SIG-M5 treated with dmso at 0.1 percent for 504 hours (cell line): Measurements from ENCODE around the gene DNAJC11.
A peak's percentile ranks its signal among the peaks of the same experiment; 100 is the strongest.
"Not testable (repeated sequence)": the region's sequence is repeated elsewhere in the genome, so short reads cannot be mapped to it uniquely, and the experiment has no call there.

ENCODE experiments used
- DNase-seq: peaks from one replicate; lab custom pipeline; 2025; ENCODE audit not compliant: unreplicated experiment; lab: John Stamatoyannopoulos, UW

DNAJC11 gene

DNA sequence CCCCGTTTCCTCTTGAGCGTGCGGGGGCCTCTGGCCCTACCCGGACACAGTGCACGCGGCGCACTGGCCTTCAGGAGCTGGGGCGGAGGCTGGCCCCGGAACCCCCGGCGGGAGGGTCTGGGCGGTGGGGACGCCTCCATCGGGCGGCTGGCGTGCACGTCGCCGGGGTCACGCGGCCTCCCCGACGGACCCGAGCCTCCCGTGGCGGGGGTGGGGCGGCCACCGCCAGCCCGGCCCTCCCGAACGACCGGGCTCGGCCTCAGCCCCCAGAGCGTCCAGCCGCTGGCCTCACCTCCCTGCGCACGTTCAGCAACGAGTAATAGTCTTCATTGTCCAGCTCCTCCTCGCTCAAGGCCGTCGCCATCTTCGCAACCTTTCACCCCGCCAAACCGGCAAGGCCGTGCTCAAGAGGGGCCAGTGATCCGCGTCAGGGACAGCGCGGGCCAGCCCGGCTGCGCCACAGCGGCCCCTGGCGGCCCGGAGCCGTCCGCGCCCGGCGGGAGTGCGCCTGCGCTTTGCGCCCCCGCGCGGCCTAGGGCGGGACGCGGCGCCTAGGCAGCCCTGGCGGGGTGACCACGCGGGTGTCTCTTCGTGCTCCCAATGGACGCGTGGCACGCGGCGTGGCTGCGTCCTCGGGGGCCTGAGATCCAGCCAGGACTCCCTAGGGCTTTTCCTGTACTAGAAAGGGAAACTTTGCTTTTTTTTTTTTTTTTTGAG is at the start of gene DNAJC11:
Gene DNAJC11, minus strand, starts transcription at position 380 of the 717 bp plus-strand sequence. Its CDS starts 16 bp downstream, at position 364.
- DNase-seq = peak; percentile 71

DNA sequence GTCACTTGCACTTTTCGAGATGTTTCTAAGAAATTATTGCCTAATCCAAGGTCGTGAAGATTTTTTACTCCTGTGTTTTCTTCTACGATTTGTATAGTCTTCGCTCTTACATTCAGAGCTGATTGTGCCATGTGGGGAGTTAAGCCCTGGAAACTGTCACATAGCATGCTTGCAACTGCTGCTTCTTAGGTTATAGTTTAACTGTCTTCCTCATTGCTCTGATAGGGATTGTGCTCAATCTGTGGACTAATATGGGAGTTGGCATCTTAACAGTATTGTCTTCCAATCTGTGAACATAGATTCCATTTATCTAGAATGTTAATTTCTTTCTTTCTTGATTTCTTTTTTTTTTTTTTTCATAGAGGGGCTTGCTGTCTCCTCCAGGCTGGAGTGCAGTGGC is 48.9 kb upstream of the DNAJC11 start:
- no peak for DNase-seq

DNA sequence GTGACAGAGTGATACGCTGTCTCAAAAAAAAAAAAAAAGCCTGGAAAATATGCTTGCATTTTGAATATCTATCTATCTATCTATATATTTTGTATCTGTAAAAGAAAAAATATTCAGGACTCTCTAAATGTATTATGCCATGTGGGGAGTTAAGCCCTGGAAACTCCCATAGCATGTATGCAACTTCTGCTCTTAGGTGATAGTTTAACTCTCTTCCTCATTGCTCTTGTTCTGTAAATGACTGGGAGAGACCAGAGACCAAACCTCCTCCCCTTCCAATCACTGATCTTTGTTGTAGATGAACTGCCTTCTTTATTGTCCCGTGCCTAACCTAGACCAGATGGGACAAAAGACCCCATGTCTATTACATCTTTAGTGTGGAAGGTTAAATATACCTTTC is 46.1 kb upstream of the DNAJC11 start:
- DNase-seq = no peak

- peak; percentile 52 for DNase-seq
These were observed 43.5 kb upstream of the DNAJC11 start for GRCh38 chr1:6745073-6745472.

GRCh38 chr1:6743189-6744101 is 41.8 kb upstream of the DNAJC11 start:
- DNase-seq = peak; percentile 90

- DNase-seq = peak; percentile 53
These were observed 41.1 kb upstream of the DNAJC11 start for GRCh38 chr1:6742676-6743188.

DNA sequence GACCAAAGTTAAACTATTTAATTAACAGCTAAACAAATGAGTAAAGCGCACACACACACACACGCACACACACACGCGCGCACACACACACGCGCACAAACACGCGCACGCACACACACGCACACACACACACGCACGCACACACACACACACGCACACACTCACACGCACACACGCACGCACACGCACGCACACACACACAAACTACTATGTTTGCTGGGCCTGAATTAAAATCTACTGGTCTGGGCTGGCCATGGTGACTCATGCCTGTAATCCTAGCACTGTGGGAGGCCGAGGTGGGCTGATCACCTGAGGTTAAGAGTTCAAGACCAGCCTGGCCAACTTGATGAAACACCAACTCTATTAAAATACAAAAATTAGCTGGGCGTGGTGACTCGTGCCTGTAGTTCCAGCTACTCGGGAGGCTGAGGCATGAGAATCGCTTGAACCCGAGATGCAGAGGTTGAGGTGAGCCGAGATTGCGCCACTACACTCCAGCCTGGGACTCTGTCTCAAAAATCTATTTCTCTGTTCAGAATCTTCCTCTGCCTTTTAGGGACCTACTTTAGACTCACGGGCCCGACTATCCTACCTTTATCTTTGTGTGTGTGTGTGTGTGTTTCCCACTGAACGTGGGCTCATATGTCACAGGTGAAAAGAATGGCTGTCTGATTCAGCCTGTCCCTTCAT is 37.5 kb upstream of the DNAJC11 start:
- no peak for DNase-seq

- no peak for DNase-seq
These were observed 31.3 kb upstream of the DNAJC11 start for GRCh38 chr1:6732942-6733341.

DNA sequence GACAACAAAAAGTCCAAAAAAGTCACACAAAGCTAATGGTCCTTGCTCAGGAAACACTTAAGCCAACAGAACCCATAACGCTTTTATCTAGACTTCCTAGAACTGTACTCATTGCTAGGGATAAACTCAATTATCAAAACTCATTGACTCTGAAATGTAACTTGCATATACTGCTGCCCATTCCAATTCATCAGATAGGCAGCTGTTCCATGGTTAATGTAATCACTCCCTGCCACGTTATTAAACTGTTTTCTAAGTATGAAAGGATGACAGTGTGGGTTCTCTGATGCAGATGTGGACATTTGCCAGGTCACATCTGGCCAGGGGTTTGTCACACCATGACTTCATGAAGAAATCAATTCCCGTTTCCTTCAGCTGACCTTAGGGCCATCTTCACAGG is 30.3 kb upstream of the DNAJC11 start:
- DNase-seq = no peak

DNA sequence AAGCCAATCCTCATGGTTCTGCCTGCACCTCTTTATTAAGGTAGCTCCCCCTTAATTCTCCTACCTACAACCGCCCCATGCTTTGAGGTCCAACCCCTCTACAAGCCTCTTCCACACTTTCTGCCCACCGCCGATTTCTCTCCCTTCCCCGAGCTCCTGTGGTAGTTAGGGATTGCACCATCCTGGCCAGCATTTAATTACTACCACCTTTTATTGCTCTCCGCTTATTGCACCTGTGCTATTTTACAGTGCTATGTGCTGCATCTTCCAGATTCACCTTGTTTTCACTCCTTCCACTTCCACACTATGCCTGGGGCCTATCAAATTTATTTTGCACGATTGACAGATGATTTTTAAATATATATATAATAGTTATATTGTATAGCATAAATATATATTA is 29.3 kb upstream of the DNAJC11 start:
- DNase-seq = no peak

GRCh38 chr1:6730473-6730872 is 28.9 kb upstream of the DNAJC11 start:
- DNase-seq = no peak

- DNase-seq = peak; percentile 67
These were observed 25.9 kb upstream of the DNAJC11 start for GRCh38 chr1:6727535-6727934.

DNA sequence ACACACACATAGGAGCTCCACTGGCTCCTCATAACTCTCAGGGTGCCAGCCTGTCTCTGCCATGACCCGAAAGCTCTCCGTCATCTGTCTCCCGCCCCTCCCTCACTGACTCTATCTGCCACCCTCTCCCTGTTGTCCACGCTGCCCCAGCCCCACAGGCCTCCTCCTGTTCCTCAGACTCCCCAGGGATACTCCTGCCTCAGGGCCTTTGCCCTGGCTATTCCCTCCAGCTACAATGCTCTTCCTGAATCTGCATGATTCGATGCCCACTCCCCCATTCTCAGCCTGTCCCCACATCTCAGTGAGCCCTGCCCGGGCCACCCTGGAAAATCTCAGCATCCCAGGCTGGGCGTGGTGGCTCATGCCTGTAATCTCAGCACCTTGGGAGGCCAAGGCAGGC is 24.6 kb upstream of the DNAJC11 start:
- DNase-seq = no peak

GRCh38 chr1:6724517-6725141 is 23.0 kb upstream of the DNAJC11 start:
- DNase-seq = no peak

DNA sequence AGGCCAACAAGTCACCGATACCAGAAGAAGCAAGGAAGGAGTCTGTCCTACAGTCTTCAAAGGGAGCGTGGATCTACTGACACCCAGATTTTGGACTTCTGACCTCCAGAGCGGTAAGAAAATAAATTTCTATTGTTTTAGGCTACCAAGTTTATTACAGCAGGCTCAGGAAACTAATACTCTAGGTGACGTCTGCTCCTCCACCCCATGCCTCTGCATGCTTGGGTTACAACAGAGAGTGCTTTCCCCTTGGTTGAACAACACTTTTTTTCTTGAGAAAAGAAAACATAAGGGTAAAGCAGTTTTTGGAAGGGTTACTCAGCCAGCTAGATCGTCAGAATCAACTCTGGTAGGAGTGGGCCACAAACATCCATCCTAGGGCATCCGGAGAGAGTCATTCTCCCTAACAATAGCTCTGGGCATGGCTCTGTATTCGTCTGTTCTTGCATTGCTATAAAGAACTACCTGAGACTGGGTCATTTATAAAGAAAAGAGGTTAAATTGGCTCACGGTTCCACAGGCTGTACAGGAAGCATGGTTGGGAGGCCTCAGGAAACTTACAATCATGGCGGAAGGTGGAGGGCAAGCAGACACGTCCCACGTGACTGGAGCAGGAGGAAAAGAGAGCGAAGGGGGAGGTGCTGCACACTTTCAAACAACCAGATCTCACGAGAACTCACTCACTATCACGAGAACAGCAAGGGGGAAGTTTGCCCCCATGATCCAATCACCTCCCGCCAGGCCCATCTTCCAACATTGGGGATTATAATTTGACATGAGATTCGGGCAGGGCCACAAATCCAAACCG is 22.2 kb upstream of the DNAJC11 start:
- no peak for DNase-seq

GRCh38 chr1:6711174-6711573 is 9.6 kb upstream of the DNAJC11 start:
- no peak for DNase-seq

DNA sequence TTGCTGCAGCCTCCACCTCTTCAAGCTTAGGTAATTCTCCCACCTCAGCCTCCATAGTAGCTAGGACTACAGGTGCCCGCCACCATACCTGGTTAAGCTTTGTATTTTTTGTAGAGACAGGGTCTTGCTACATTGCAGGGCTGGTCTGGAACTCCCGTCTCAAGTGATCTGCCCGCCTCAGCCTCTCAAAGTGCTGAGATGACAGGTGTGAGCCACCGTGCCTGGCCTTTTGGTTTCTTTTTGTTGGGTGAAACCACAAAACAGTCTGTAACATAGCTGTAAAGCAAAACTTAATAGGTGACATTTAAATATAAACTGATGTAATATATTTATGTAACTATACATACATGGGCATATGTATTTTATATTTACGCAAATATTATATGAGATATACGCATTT is 3.1 kb upstream of the DNAJC11 start:
- no peak for DNase-seq

GRCh38 chr1:6703016-6703415 is 1.4 kb upstream of the DNAJC11 start:
- no peak for DNase-seq

DNA sequence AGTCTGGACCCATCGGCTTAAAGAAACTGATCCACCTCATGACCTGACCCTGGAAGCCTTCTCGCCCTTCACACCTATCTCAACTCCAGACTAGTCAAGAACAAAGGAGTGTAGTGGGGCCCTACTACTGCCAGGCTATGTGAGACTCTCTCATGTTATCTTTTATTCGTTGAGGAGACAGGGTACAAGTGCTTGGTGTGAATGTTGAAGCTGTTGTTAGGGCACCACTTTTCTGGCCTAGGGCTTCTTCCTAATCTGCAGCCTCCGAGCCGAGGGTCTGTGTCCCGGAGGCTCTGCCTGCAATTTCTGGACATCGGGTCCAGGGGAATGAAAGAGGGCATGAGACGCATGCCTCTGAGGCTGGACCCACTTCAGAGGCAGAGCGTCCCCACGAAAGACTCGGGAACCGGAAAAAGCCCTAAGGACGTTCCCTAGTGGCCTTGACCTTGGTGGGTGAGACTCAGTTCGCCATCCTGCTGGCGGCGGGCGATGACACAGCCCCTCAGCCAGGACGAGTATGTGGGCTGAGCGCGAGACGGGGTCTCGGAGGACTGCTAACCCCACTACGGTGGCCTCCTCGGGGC is 671 bp downstream of the DNAJC11 start:
- DNase-seq = no peak

- DNase-seq = not testable (repeated sequence)
These were observed 1.7 kb downstream of the DNAJC11 start for GRCh38 chr1:6699915-6700314.
